GM23248 (cell line): ENCODE results near the gene SHISA6. TPM values are rescaled to one million over a fixed set of nuclear protein-coding genes. Genes with fewer than 3 reads are reported as not detected.

Experiments used
- DNase-seq: peaks from one replicate; pipeline ENCODE4 v3.0.0-alpha.2; 2015
- H2AFZ ChIP-seq: fragments of 200-600 bp; sonication (generic); 2 replicates; pipeline ENCODE4 v1.6.1; 2016; ENCODE audit warnings: antibody characterized with exemption
- H3F3A ChIP-seq: fragments of 200-600 bp; sonication (generic); 2 replicates; pipeline ENCODE4 v1.6.1; 2016; ENCODE audit warnings: mild to moderate bottlenecking, antibody characterized with exemption, mixed run types; ENCODE audit not compliant: insufficient read depth
- H3K27ac ChIP-seq: fragments of 200-600 bp; sonication (generic); 2 replicates; pipeline ENCODE4 v1.5.1; 2016; ENCODE audit warnings: mild to moderate bottlenecking
- H3K27me3 ChIP-seq: fragments of 200-600 bp; sonication (generic); replicated peaks from 2 replicates; pipeline ENCODE4 v1.6.1; 2016; ENCODE audit warnings: mild to moderate bottlenecking; ENCODE audit not compliant: insufficient read depth
- H3K36me3 ChIP-seq: fragments of 200-600 bp; sonication (generic); 2 replicates; pipeline ENCODE4 v1.6.1; 2016; ENCODE audit warnings: low read depth, mild to moderate bottlenecking
- H3K4me1 ChIP-seq: fragments of 200-600 bp; sonication (generic); 2 replicates; pipeline ENCODE4 v1.6.1; 2016; ENCODE audit warnings: mild to moderate bottlenecking; ENCODE audit not compliant: insufficient read depth
- H3K4me2 ChIP-seq: fragments of 200-600 bp; sonication (generic); one replicate; pipeline ENCODE4 v1.6.1; 2016; ENCODE audit warnings: mild to moderate bottlenecking; ENCODE audit not compliant: unreplicated experiment
- H3K4me3 ChIP-seq: fragments of 200-600 bp; sonication (generic); 2 replicates; pipeline ENCODE4 v1.5.1; 2016; ENCODE audit warnings: mild to moderate bottlenecking
- H3K79me2 ChIP-seq: fragments of 200-600 bp; sonication (generic); 2 replicates; pipeline ENCODE4 v1.6.1; 2016; ENCODE audit warnings: mild to moderate bottlenecking; ENCODE audit not compliant: insufficient read depth
- H3K9ac ChIP-seq: fragments of 200-600 bp; sonication (generic); 2 replicates; pipeline ENCODE4 v1.6.1; 2016; ENCODE audit warnings: mild to moderate bottlenecking
- H3K9me2 ChIP-seq: fragments of 200-600 bp; sonication (generic); 2 replicates; pipeline ENCODE4 v1.6.1; 2016; ENCODE audit warnings: mixed run types, mild to moderate bottlenecking, moderate library complexity; ENCODE audit not compliant: insufficient read depth
- H3K9me3 ChIP-seq: fragments of 200-600 bp; sonication (generic); one replicate; pipeline ENCODE4 v1.6.1; 2017; ENCODE audit warnings: low read depth
- H4K20me1 ChIP-seq: fragments of 200-600 bp; sonication (generic); 2 replicates; pipeline ENCODE4 v1.6.0; 2016; ENCODE audit not compliant: insufficient read depth
- EZH2 ChIP-seq: fragments of 200-600 bp; sonication (generic); IDR thresholded peaks from 2 replicates; pipeline ENCODE4 v1.6.1; 2018; ENCODE audit warnings: antibody characterized with exemption, mild to moderate bottlenecking; ENCODE audit not compliant: insufficient read depth, poor library complexity, severe bottlenecking
- EZH2phosphoT487 ChIP-seq: fragments of 200-600 bp; sonication (generic); IDR thresholded peaks from 2 replicates; pipeline ENCODE4 v1.6.1; 2018; ENCODE audit warnings: antibody characterized with exemption, moderate library complexity, mild to moderate bottlenecking, low read depth; ENCODE audit not compliant: insufficient read depth
- WGBS, 2 experiments: methylation state at CpG; one replicate each; pipeline ENCODE4 v1.1.6; 2015 to 2017; ENCODE audit warnings: low lambda C conversion rate in 2 of 2, low coverage in 1 of 2; ENCODE audit errors: missing lambda C conversion rate in 2 of 2; 5-methylcytosine and 5-hydroxymethylcytosine counted together
- in situ Hi-C: fragments of 300-500 bp; cut with MboI; formaldehyde crosslinking; loops from 2 replicates; pipeline ENCODE4 v1.15.0; 2020
- polyA plus RNA-seq: library from polyadenylated mRNA; unstranded; fragments of >200 nt; fragmentation: Nextera tagmentation; extraction: Ambion mirVana; gene quantifications from 2 replicates; pipeline ENCODE4 v1.2.1, GENCODE V29; 2016
- total RNA-seq: library from RNA; depleted of rRNA; stranded (reverse); fragments of >200 nt; shearing (Covaris generic); gene quantifications from 2 replicates; pipeline ENCODE4 v1.2.3, GENCODE V29; 2014

SHISA6 gene
- total and polyA plus RNA-seq, 2 experiments from 2014 or later, result not detected

DNA sequence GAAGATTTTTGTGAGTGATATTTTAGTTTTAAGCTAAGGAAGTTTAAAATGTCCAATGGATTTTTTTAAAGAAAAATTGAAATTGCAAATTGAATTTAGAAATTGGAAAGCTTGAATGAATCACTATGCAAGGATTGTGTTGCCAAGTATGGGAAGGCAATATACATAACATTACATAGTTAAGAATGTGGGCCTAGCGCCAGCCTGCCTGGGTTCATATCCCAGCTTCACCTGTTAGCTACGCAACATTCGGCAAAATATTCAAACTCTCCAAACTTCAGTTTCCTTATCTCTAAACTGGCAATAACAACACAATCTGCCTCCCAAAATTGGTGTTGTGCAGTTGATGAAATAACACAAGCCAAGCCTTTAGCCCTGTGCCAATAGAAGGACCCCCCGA is 306.8 kb downstream of the SHISA6 start:
- Histone ChIP-seq H3K4me2 (no peak overlapping the region), H3K9me3 (no peaks in the 10 kb centered on the region), H4K20me1 (no peaks in the 10 kb centered on the region), H3K4me3 (no peak overlapping the region), H2AFZ (no peak overlapping the region), H3K9me2 (no peaks in the 10 kb centered on the region), H3K27me3 (no peaks in the 10 kb centered on the region), H3K4me1 (no peaks in the 10 kb centered on the region), H3F3A (no peaks in the 10 kb centered on the region), H3K79me2 (no peaks in the 10 kb centered on the region), H3K9ac (no peak overlapping the region), H3K36me3 (no peaks in the 10 kb centered on the region), H3K27ac (no peak overlapping the region)
- TF ChIP-seq EZH2phosphoT487, result no peak
- TF ChIP-seq EZH2, result no peak
- in situ Hi-C loops, result no loop called here
- WGBS, 2 experiments, result 71 to 78% methylated on average over 4 of the region's 4 CpGs
- no peak for DNase-seq

GRCh38 chr17:11548398-11548797 is 307.4 kb downstream of the SHISA6 start:
- TF ChIP-seq EZH2phosphoT487 (no peak), EZH2 (no peak)
- in situ Hi-C loops, result no loop called here
- no peaks in the 10 kb centered on the region for H3K9me2 ChIP-seq
- H3F3A ChIP-seq, result no peaks in the 10 kb centered on the region
- no peak overlapping the region for H3K4me2 ChIP-seq
- H2AFZ ChIP-seq, result no peak overlapping the region
- H3K4me3 ChIP-seq, result no peak overlapping the region
- 29 to 37% methylated on average over 2 of the region's 2 CpGs for WGBS, 2 experiments
- no peaks in the 10 kb centered on the region for H4K20me1 ChIP-seq
- no peaks in the 10 kb centered on the region for H3K9me3 ChIP-seq
- H3K79me2 ChIP-seq, result no peaks in the 10 kb centered on the region
- DNase-seq, result no peak
- H3K36me3 ChIP-seq, result no peaks in the 10 kb centered on the region
- no peaks in the 10 kb centered on the region for H3K27me3 ChIP-seq
- no peak overlapping the region for H3K9ac ChIP-seq
- H3K27ac ChIP-seq, result no peak overlapping the region
- no peaks in the 10 kb centered on the region for H3K4me1 ChIP-seq

DNA sequence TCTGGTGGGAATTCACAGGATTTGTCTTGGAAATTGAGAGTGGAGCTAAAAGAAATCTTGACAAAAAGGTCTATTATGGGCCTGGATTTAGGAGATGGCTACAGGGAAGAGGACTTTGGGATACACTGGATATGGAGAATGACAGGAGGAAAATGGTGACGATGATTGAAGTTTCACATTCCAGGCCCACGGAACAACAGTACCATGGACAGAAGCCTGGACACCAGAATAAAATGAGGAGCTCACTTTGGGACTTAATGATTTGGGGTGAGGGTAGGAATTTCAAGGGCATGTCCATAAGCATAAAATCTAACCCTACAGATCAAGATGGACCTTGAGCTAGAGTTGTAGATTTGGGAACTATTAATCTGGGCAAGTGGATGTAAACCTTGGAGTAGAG is 309.4 kb downstream of the SHISA6 start:
- in situ Hi-C loops, result no loop called here
- no peaks in the 10 kb centered on the region for H4K20me1 ChIP-seq
- WGBS, 2 experiments, result 39 to 47% methylated on average over 2 of the region's 2 CpGs

DNA sequence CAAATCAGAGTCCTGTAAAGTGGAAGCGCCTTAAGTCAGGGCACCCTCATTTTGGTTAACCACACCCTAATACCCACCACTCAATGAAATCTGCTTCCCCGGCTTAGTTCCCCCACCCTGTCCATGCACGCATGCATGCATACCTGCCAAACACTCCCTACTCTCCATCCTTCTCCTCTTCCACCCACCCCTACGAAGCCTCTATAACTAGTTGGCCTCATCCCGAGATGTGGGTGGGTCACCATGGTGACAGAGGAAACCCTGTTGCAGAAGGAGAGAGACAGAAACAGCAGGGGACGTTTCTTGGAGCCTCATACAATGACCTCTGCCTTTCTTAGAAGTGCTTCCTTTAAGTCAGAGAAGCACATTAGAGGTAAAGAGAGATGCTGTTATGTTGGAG is 310.4 kb downstream of the SHISA6 start:
- in situ Hi-C loops, result no loop called here
- no peak overlapping the region for H3K9ac ChIP-seq
- no peaks in the 10 kb centered on the region for H4K20me1 ChIP-seq
- H3K9me3 ChIP-seq, result no peaks in the 10 kb centered on the region
- DNase-seq, result no peak
- no peaks in the 10 kb centered on the region for H3F3A ChIP-seq
- no peaks in the 10 kb centered on the region for H3K4me1 ChIP-seq
- H3K36me3 ChIP-seq, result no peaks in the 10 kb centered on the region
- H3K4me3 ChIP-seq, result no peak overlapping the region
- no peaks in the 10 kb centered on the region for H3K79me2 ChIP-seq
- no peaks in the 10 kb centered on the region for H3K27me3 ChIP-seq
- H3K9me2 ChIP-seq, result no peaks in the 10 kb centered on the region
- TF ChIP-seq EZH2phosphoT487 (no peak), EZH2 (no peak)
- no peak overlapping the region for H2AFZ ChIP-seq
- no peak overlapping the region for H3K27ac ChIP-seq
- no peak overlapping the region for H3K4me2 ChIP-seq
- WGBS, 2 experiments, result 28 to 33% methylated on average over 6 of the region's 6 CpGs

More for the DNA sequence above, 309.4 kb downstream of the SHISA6 start:
- Histone ChIP-seq H3F3A (no peaks in the 10 kb centered on the region), H3K4me3 (no peak overlapping the region), H3K36me3 (no peaks in the 10 kb centered on the region), H3K9ac (no peak overlapping the region), H3K4me1 (no peaks in the 10 kb centered on the region), H2AFZ (no peak overlapping the region), H3K27me3 (no peaks in the 10 kb centered on the region), H3K27ac (no peak overlapping the region), H3K9me3 (no peaks in the 10 kb centered on the region), H3K9me2 (no peaks in the 10 kb centered on the region), H3K4me2 (no peak overlapping the region), H3K79me2 (no peaks in the 10 kb centered on the region)
- TF ChIP-seq EZH2phosphoT487, result no peak
- TF ChIP-seq EZH2, result no peak
- no peak for DNase-seq

GRCh38 chr17:11553135-11553534 is 312.1 kb downstream of the SHISA6 start:
- 0% methylated on average over 1 of the region's 1 CpG for WGBS, 2 experiments
- TF ChIP-seq EZH2 (no peak), EZH2phosphoT487 (no peak)
- Histone ChIP-seq H3K9ac (no peak overlapping the region), H3K27ac (no peak overlapping the region), H4K20me1 (no peaks in the 10 kb centered on the region), H2AFZ (no peak overlapping the region), H3K4me2 (no peak overlapping the region), H3K9me3 (no peaks in the 10 kb centered on the region), H3K4me3 (no peak overlapping the region), H3K36me3 (no peaks in the 10 kb centered on the region), H3K27me3 (no peaks in the 10 kb centered on the region), H3K79me2 (no peaks in the 10 kb centered on the region), H3K9me2 (no peaks in the 10 kb centered on the region), H3K4me1 (no peaks in the 10 kb centered on the region), H3F3A (no peaks in the 10 kb centered on the region)
- no peak for DNase-seq
- in situ Hi-C loops, result no loop called here
